Endothelial cell of umbilical vein (primary cell): ENCODE data around the gene TMOD1.

ENCODE experiments used
- POLR2A ChIP-seq: IDR thresholded peaks from 2 replicates; pipeline ENCODE4 v1.6.1; 2012; ENCODE audit warnings: low read depth, mild to moderate bottlenecking, control low read depth, low read length
- POLR2AphosphoS5 ChIP-seq: IDR thresholded peaks from 2 replicates; pipeline ENCODE4 v1.6.1; 2012; ENCODE audit warnings: low read depth, mild to moderate bottlenecking, control low read depth, low read length, moderate library complexity; ENCODE audit not compliant: insufficient read depth
- TF ChIP-seq, protein P1 (sequence below), 2 donors: IDR thresholded peaks; 1 replicate in 1 of 2; 2 replicates in 1 of 2; pipeline ENCODE4 v1.5.1; 2011; ENCODE audit warnings: low read length in 2 of 2, mild to moderate bottlenecking in 2 of 2, moderate library complexity in 2 of 2, control low read depth in 1 of 2, inconsistent platforms in 1 of 2, low read depth in 1 of 2; ENCODE audit not compliant: insufficient read depth in 1 of 2; ENCODE audit errors: extremely low read depth in 1 of 2

DNA sequence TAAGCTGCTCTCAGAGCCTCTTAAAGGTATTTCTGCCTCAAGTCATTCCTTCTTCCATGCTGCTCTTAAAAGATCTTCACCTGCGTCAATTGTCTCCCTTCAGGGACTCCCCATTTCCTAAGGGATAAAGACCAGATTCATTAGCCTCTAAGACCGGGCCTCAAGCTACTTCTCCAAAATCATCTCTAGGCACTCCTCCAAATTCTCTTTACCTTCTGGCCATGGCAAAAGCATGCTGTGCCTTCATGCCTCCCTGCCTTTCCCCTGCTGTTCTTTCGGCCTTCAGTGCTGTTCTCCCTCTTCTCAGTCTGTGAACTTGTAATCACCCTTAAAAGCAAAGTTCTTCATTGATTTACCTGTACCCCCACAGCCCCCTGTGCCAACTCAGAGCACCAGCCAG, 4.4 kb downstream of the TMOD1 start:
- TF ChIP-seq, protein P1, sequence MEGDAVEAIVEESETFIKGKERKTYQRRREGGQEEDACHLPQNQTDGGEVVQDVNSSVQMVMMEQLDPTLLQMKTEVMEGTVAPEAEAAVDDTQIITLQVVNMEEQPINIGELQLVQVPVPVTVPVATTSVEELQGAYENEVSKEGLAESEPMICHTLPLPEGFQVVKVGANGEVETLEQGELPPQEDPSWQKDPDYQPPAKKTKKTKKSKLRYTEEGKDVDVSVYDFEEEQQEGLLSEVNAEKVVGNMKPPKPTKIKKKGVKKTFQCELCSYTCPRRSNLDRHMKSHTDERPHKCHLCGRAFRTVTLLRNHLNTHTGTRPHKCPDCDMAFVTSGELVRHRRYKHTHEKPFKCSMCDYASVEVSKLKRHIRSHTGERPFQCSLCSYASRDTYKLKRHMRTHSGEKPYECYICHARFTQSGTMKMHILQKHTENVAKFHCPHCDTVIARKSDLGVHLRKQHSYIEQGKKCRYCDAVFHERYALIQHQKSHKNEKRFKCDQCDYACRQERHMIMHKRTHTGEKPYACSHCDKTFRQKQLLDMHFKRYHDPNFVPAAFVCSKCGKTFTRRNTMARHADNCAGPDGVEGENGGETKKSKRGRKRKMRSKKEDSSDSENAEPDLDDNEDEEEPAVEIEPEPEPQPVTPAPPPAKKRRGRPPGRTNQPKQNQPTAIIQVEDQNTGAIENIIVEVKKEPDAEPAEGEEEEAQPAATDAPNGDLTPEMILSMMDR (IDR thresholded peaks at IDR 0.05; ENCODE audit: extremely low read depth in 1 of 2, insufficient read depth in 1 of 2, low read depth in 1 of 2, low read length in 2 of 2), result no peak
- TF ChIP-seq POLR2AphosphoS5 (no peak), POLR2A (no peak)
